ENCODE results near the gene CSMD2.

DNA sequence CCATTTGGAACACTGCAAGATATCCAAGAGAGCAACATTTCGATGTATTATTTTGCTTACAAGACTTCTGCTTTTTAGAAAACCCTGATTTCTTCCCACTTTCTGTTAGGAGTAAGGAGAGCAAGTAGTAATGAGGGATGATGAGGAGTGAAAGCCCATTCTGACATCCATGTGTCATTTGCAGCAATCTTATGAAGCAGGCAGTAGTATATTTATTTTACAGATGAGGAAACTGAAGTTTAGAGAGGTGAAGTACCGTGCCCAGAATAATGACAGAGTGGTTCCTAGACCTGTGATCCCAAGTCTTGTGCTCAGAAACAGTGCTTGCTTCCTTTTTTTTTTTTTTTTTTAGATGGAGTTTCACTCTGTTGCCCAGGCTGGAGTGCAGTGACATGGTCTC is 699.7 kb downstream of the CSMD2 start:
- TF ChIP-seq POLR2A (IDR thresholded peaks at IDR 0.05) (no peak), CTCF (IDR thresholded peaks at IDR 0.05) (no peak), POLR2AphosphoS5 (IDR thresholded peaks at IDR 0.05) (no peak)

Data from transverse colon (tissue), 4 donors.